ENCODE measurements around the gene ADAM12.

Gene ADAM12

DNA sequence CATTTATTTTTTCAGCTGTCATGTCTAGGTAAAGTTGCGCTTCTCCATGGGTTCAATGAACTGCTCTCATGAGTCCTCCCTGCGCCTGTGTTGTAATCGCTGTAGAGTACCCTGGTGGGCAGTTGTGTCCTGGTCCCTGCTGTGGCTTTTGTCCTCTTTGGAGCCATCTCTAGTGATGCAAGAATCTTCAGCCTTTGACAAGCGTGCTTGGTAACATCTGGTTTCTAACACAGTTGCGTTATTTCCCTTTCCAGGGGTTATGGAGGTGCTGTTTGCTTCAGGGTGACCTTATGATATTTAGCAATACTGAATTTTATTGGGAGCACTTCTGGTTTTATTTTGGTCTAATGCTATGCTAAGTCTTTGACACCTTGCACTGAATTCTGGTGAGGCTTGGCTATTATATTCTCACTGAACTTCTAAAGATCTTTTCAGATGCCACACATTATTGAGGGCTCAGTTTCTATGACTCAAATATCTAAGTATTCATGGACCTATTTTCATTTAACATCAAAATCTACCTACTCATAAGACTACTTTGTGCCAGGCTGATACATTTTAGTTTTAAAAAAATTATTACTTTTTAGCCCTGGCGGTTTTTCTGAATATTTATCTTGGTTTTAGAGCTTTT is 403.3 kb downstream of the ADAM12 start:
- H3K4me3 ChIP-seq (ENCODE audit: low read depth, low read length), result no peak overlapping the region
- no peak for DNase-seq (ENCODE audit: low read depth)
- TF ChIP-seq, protein P1, sequence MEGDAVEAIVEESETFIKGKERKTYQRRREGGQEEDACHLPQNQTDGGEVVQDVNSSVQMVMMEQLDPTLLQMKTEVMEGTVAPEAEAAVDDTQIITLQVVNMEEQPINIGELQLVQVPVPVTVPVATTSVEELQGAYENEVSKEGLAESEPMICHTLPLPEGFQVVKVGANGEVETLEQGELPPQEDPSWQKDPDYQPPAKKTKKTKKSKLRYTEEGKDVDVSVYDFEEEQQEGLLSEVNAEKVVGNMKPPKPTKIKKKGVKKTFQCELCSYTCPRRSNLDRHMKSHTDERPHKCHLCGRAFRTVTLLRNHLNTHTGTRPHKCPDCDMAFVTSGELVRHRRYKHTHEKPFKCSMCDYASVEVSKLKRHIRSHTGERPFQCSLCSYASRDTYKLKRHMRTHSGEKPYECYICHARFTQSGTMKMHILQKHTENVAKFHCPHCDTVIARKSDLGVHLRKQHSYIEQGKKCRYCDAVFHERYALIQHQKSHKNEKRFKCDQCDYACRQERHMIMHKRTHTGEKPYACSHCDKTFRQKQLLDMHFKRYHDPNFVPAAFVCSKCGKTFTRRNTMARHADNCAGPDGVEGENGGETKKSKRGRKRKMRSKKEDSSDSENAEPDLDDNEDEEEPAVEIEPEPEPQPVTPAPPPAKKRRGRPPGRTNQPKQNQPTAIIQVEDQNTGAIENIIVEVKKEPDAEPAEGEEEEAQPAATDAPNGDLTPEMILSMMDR (IDR thresholded peaks at IDR 0.05; ENCODE audit: low read depth, low read length, missing control alignments), result no peak

DNA sequence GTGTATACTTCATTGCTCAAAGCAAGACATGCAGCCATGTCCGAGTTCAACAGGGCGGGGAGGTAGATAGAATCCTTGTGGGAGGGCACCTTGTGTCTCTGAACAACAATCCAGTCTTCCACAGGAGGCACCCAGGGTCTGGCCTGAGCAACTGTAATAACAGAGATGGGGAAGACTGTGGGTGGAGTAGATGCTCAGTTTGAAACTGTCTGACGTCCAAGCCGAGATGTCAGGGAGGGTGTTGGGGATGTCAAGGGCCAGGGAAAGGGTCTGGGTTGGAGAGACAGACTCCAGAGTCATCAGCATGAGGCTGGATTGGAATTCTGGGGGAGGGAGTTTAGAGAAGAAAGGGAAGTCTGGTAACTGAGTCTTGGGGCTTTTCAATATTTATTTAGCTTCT is 403.9 kb downstream of the ADAM12 start:
- DNase-seq (ENCODE audit: low read depth), result no peak
- no peak overlapping the region for H3K4me3 ChIP-seq (ENCODE audit: low read depth, low read length)
- TF ChIP-seq, protein P1 (IDR thresholded peaks at IDR 0.05; ENCODE audit: low read depth, low read length, missing control alignments), result no peak

DNA sequence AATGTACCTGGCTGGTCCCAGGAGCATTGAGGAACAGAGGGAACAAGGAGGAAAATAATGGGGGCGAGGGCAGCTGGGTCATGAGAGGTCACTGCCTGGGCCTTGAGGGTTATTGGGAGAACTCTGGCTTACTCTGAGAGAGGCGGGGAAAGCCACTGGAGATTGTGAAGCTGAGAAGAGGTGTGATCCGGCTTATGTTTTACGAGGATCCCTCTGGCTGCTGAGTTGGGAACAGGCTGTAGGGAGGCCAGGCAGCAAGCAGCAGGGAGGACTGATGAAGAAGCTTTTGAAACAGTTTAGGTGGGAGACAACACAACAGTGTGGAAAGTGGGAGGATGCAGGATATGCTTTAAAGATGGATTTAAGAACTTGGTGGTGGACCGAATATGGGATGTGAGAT is 404.6 kb downstream of the ADAM12 start:
- no peak overlapping the region for H3K4me3 ChIP-seq (ENCODE audit: low read depth, low read length)
- DNase-seq (ENCODE audit: low read depth), result no peak
- TF ChIP-seq, protein P1 (IDR thresholded peaks at IDR 0.05; ENCODE audit: low read depth, low read length, missing control alignments), result no peak

DNA sequence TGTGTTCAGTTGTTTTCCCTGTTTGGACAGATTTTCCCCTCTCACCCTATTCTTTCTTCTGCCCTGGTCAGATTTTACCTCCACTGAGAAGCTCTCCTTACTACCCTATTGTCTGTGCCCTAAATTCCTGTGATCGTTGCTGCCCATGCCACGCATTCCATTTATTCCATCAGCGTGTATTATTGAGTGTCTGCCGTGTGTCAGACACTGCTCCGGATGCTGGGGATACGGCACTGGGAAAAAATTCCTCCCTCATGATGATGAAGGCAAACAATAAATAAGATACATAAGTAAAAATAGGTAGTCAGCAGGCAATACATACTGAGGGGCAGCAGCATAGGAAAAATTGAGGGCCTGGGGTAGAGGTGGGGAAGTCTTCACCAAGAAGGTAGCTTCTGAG is 405.1 kb downstream of the ADAM12 start:
- TF ChIP-seq, protein P1 (IDR thresholded peaks at IDR 0.05; ENCODE audit: low read depth, low read length, missing control alignments), result no peak

DNA sequence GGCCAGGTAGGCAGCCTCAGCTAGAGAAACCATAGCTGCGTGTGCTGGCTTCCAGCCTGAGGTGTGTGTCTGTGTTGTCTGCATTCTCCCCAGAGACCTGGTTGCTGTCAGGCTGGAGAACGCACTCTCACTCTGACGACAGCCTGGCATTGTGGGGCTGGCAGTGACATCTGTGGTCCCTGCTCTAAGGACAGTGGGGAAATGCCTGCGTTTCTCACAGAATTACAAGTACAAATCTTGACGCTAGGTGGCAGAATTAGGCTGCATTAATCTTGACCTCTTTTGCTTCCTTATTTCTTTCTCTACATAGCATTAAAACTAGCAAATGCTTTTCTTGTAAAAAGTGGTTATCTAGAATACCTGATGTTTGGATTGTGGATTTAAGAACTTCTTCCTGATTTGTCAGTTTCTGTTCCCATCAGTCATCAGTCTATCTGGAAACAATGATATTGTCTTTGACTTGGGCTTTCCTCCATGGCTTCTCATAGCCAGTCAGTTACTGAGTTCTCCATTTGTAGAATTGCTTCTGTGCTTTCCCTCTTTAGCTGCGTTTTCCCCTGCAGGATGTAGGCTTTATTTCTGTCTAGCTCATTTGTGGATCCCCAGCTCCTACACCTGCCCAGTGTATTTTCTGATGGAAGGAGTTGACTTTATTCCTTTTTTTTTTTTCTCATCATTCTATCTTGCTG is 405.9 kb downstream of the ADAM12 start:
- no peak overlapping the region for H3K4me3 ChIP-seq (ENCODE audit: low read depth, low read length)
- TF ChIP-seq, protein P1 (IDR thresholded peaks at IDR 0.05; ENCODE audit: low read depth, low read length, missing control alignments), result peak; percentile 53
- peak; percentile 42 for DNase-seq (ENCODE audit: low read depth)

More for the DNA sequence above, 405.1 kb downstream of the ADAM12 start:
- H3K4me3 ChIP-seq (ENCODE audit: low read depth, low read length), result no peak overlapping the region
- DNase-seq (ENCODE audit: low read depth), result no peak

DNA sequence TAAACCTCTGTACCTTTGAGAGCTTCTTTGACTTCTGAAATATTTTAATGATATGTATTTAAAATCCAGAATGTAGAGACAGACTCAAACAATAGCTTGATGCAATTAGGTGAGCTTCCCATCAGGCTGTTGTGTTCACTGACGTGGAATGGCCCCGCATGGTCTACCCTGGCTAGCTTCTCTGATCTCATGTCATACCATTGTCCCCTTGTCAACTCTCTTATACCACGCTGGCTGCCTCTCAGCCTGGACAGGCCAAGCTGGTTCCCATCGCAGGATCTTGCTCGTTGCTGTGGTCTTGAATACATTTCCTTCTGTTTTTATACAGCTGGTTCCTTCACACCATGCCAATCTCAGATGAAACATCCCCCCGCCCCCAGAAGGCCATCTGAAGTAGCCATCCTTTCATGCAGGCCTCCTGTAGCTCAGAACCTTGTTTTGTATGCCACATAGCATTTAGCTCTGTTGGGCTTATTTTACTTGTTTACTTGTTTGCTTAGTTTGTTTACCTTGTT is 407.7 kb downstream of the ADAM12 start:
- no peak for DNase-seq (ENCODE audit: low read depth)
- TF ChIP-seq, protein P1 (IDR thresholded peaks at IDR 0.05; ENCODE audit: low read depth, low read length, missing control alignments), result no peak
- H3K4me3 ChIP-seq (ENCODE audit: low read depth, low read length), result no peak overlapping the region
